Mesenchymal stem cell (in vitro differentiated cells and primary cell): ENCODE data around the gene NAGK.
"Not testable (repeated sequence)": the region's sequence is repeated elsewhere in the genome, so short reads cannot be mapped to it uniquely, and the experiment has no call there.

Source experiments
- DNase-seq: peaks from one replicate; pipeline ENCODE4 v3.0.0-alpha.2; 2013
- H2AFZ ChIP-seq: one replicate; pipeline ENCODE4 v1.6.1; 2013; ENCODE audit warnings: low read depth, mild to moderate bottlenecking, control low read depth, inconsistent platforms, low read length, moderate library complexity
- H2AK5ac ChIP-seq: 2 replicates; pipeline ENCODE4 v1.6.1; 2013; ENCODE audit warnings: low read length, moderate library complexity, mild to moderate bottlenecking, inconsistent platforms; ENCODE audit not compliant: severe bottlenecking
- H2BK120ac ChIP-seq: one replicate; pipeline ENCODE4 v1.6.1; 2013; ENCODE audit warnings: low read depth, mild to moderate bottlenecking, inconsistent platforms, low read length, moderate library complexity
- H2BK12ac ChIP-seq, 2 experiments: one replicate each; pipeline ENCODE4 v1.6.1; 2013; ENCODE audit warnings: inconsistent platforms in 2 of 2, low read length in 2 of 2, mild to moderate bottlenecking in 2 of 2, moderate library complexity in 2 of 2, control low read depth in 1 of 2
- H2BK15ac ChIP-seq: one replicate; pipeline ENCODE4 v1.6.1; 2013; ENCODE audit warnings: mild to moderate bottlenecking, low read depth, inconsistent platforms; ENCODE audit not compliant: poor library complexity, severe bottlenecking
- H2BK5ac ChIP-seq: 2 replicates; pipeline ENCODE4 v1.6.1; 2013; ENCODE audit warnings: low read depth, mild to moderate bottlenecking, low read length, control low read depth, inconsistent platforms; ENCODE audit not compliant: poor library complexity, severe bottlenecking
- H3K14ac ChIP-seq, 2 experiments: one replicate each; pipeline ENCODE4 v1.6.1; 2013; ENCODE audit warnings: inconsistent platforms in 2 of 2, low read length in 2 of 2, control low read depth in 1 of 2, mild to moderate bottlenecking in 1 of 2, moderate library complexity in 1 of 2
- H3K18ac ChIP-seq, 2 experiments: one replicate each; pipeline ENCODE4 v1.6.1; 2013; ENCODE audit warnings: inconsistent platforms in 2 of 2, low read length in 2 of 2, control low read depth in 1 of 2, low read depth in 1 of 2, mild to moderate bottlenecking in 1 of 2
- H3K23ac ChIP-seq, 2 experiments: one replicate each; pipeline ENCODE4 v1.6.1; 2013; ENCODE audit warnings: inconsistent platforms in 2 of 2, low read length in 2 of 2, mild to moderate bottlenecking in 2 of 2, moderate library complexity in 2 of 2, control low read depth in 1 of 2
- H3K27ac ChIP-seq: 2 replicates; pipeline ENCODE4 v1.5.1; 2013; ENCODE audit warnings: mild to moderate bottlenecking, moderate library complexity, low read length, control low read depth, inconsistent platforms; ENCODE audit not compliant: poor library complexity, severe bottlenecking
- H3K27me3 ChIP-seq, 2 experiments: 2 replicates each; pipeline versions ENCODE4 v1.6.1 to v1.7.0; 2013; ENCODE audit warnings: low read length in 2 of 2, mild to moderate bottlenecking in 2 of 2, moderate library complexity in 2 of 2, control low read depth in 1 of 2, inconsistent platforms in 1 of 2; ENCODE audit not compliant: control insufficient read depth in 1 of 2, insufficient read depth in 1 of 2
- H3K36me3 ChIP-seq, 2 experiments: 2 replicates each; pipeline versions ENCODE4 v1.6.1 to v1.7.0; 2013; ENCODE audit warnings: low read length in 2 of 2, control low read depth in 1 of 2, inconsistent platforms in 1 of 2, low read depth in 1 of 2, mild to moderate bottlenecking in 1 of 2; ENCODE audit not compliant: insufficient read depth in 2 of 2, control insufficient read depth in 1 of 2
- H3K4ac ChIP-seq, 2 experiments: one replicate each; pipeline ENCODE4 v1.6.1; 2013; ENCODE audit warnings: inconsistent platforms in 2 of 2, low read length in 2 of 2, mild to moderate bottlenecking in 2 of 2, moderate library complexity in 2 of 2, control low read depth in 1 of 2, low read depth in 1 of 2
- H3K4me1 ChIP-seq: 2 replicates; pipeline ENCODE4 v1.6.1; 2013; ENCODE audit warnings: low read depth, low read length, control low read depth; ENCODE audit not compliant: control insufficient read depth, insufficient read depth
- H3K4me2 ChIP-seq: 2 replicates; pipeline ENCODE4 v1.6.1; 2013; ENCODE audit warnings: low read length, mild to moderate bottlenecking, inconsistent platforms; ENCODE audit not compliant: poor library complexity, severe bottlenecking
- H3K4me3 ChIP-seq, 2 experiments: 2 replicates each; pipeline versions ENCODE4 v1.5.1 to v1.7.0; 2013; ENCODE audit warnings: low read length in 2 of 2, mild to moderate bottlenecking in 2 of 2, control low read depth in 1 of 2, low read depth in 1 of 2; ENCODE audit not compliant: insufficient read depth in 1 of 2
- H3K79me1 ChIP-seq: replicated peaks from 2 replicates; pipeline ENCODE4 v1.6.1; 2013; ENCODE audit warnings: mild to moderate bottlenecking, control low read depth, low read length, inconsistent platforms; ENCODE audit not compliant: poor library complexity, severe bottlenecking
- H3K9ac ChIP-seq: 2 replicates; pipeline ENCODE4 v1.7.0; 2013; ENCODE audit warnings: mild to moderate bottlenecking, low read length, moderate library complexity
- H3K9me3 ChIP-seq: 2 replicates; pipeline ENCODE4 v1.7.0; 2013; ENCODE audit warnings: mild to moderate bottlenecking, low read length; ENCODE audit not compliant: control insufficient read depth
- H4K8ac ChIP-seq: one replicate; pipeline ENCODE4 v1.6.1; 2013; ENCODE audit warnings: inconsistent platforms, mild to moderate bottlenecking, low read length, moderate library complexity
- H4K91ac ChIP-seq: one replicate; pipeline ENCODE4 v1.6.1; 2013; ENCODE audit warnings: mild to moderate bottlenecking, low read length, inconsistent platforms
- WGBS: methylation state at CpG from one replicate; pipeline ENCODE4 v1.1.7; 2013; ENCODE audit warnings: mixed read lengths; 5-methylcytosine and 5-hydroxymethylcytosine counted together

NAGK gene

DNA sequence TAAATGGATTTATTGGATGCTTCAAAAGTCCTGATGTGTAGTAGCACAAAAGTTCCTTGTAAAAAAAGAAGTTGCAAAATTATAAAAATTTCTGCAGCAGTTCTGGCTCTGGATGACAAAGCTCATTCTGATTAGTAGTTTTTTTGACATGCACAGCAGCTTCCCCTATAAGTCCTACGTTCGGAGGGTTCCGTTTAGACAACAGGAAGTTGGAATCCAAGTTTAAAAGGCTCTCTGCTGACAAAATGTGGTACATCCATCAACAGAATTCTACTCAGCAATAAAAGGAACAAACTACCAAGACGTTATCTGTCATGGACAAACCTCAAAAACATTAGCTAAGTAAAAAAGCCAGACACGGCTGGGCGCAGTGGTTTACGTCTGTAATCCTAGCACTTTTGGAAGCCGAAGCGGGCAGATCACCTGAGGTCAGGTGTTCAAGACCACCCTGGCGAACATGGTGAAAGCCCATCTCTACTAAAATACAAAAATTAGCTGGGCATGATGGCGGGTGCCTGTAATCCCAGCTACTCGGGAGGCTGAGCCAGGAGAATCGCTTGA is 15.4 kb downstream of the NAGK start:
- H4K8ac ChIP-seq, H3K4me2 ChIP-seq, H3K14ac ChIP-seq, H3K18ac ChIP-seq, H2BK12ac ChIP-seq, H2AK5ac ChIP-seq, H3K23ac ChIP-seq, DNase-seq, H3K27ac ChIP-seq, H4K91ac ChIP-seq, H3K79me1 ChIP-seq, H2AFZ ChIP-seq, H2BK15ac ChIP-seq, H3K4ac ChIP-seq, H2BK5ac ChIP-seq, H2BK120ac ChIP-seq, H3K9me3 ChIP-seq, H3K4me1 ChIP-seq: not testable (repeated sequence)
- WGBS, result 92% methylated on average over 10 of the region's 13 CpGs
- peaks cover 0 to 16% of the 10 kb centered on the region in 2 experiments for H3K27me3 ChIP-seq
- H3K4me3 ChIP-seq, result peak overlapping the region in 1 of 2 experiments; percentile 53
- peak overlapping the region; percentile 32 for H3K9ac ChIP-seq
- H3K36me3 ChIP-seq, result peaks cover 4 to 16% of the 10 kb centered on the region in 2 experiments

GRCh38 chr2:71085325-71086003 is 17.0 kb downstream of the NAGK start:
- H4K8ac ChIP-seq, H3K4me3 ChIP-seq, H3K4ac ChIP-seq, H2BK12ac ChIP-seq, H2BK120ac ChIP-seq, H3K36me3 ChIP-seq, H3K14ac ChIP-seq, H2AFZ ChIP-seq, H3K79me1 ChIP-seq, H3K9me3 ChIP-seq, DNase-seq, H3K9ac ChIP-seq, H3K18ac ChIP-seq, H2BK5ac ChIP-seq, H3K4me1 ChIP-seq, H4K91ac ChIP-seq, H2BK15ac ChIP-seq, H2AK5ac ChIP-seq, H3K23ac ChIP-seq, H3K4me2 ChIP-seq, H3K27ac ChIP-seq: not testable (repeated sequence)
- H3K27me3 ChIP-seq, result peaks cover 0 to 16% of the 10 kb centered on the region in 2 experiments
- 70% methylated on average over 6 of the region's 9 CpGs for WGBS

DNA sequence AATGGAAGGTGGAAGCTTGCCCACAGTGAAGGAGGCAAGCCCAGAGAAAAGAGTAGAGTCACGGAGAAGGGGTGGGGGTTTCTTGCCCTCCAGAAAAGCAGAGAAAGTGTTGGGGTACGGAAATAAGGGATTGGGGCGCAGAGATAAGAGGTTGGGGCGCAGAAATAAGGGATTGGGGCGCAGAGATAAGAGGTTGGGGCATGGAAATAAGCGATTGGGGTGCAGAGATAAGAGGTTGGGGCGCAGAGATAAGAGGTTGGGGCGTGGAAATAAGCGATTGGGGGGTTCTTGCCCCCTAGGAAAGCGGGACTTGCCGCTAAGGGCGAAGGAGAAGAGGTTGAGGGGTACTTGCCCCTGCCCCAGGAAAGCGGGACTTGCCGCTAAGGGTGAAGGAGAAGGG is 21.0 kb downstream of the NAGK start:
- H4K8ac ChIP-seq, H3K4me2 ChIP-seq, H3K23ac ChIP-seq, H3K27ac ChIP-seq, H2AK5ac ChIP-seq, H2BK5ac ChIP-seq, H2BK15ac ChIP-seq, H3K4ac ChIP-seq, H3K9ac ChIP-seq, H3K9me3 ChIP-seq, H3K4me1 ChIP-seq, H2AFZ ChIP-seq, H3K36me3 ChIP-seq, H2BK120ac ChIP-seq, H4K91ac ChIP-seq, H3K79me1 ChIP-seq, H3K18ac ChIP-seq, H3K4me3 ChIP-seq, DNase-seq, H3K14ac ChIP-seq, H2BK12ac ChIP-seq: not testable (repeated sequence)
- WGBS, result 86% methylated on average over 14 of the region's 14 CpGs
- peaks cover 0 to 16% of the 10 kb centered on the region in 2 experiments for H3K27me3 ChIP-seq

- H2BK12ac ChIP-seq, H3K4me1 ChIP-seq, H3K4ac ChIP-seq, H3K36me3 ChIP-seq, H4K91ac ChIP-seq, H3K18ac ChIP-seq, H3K23ac ChIP-seq, H2BK5ac ChIP-seq, H3K9ac ChIP-seq, H3K27me3 ChIP-seq, H2AK5ac ChIP-seq, H2BK120ac ChIP-seq, H4K8ac ChIP-seq, H3K4me2 ChIP-seq, H3K9me3 ChIP-seq, H3K4me3 ChIP-seq, H3K79me1 ChIP-seq, H2AFZ ChIP-seq, H2BK15ac ChIP-seq, H3K27ac ChIP-seq, DNase-seq, H3K14ac ChIP-seq: not testable (repeated sequence)
- WGBS, result 83% methylated on average over 7 of the region's 9 CpGs
Measured at GRCh38 chr2:71091808-71092207, 23.4 kb downstream of the NAGK start.
